Measurements from ENCODE around the gene TENT4A.

DNA sequence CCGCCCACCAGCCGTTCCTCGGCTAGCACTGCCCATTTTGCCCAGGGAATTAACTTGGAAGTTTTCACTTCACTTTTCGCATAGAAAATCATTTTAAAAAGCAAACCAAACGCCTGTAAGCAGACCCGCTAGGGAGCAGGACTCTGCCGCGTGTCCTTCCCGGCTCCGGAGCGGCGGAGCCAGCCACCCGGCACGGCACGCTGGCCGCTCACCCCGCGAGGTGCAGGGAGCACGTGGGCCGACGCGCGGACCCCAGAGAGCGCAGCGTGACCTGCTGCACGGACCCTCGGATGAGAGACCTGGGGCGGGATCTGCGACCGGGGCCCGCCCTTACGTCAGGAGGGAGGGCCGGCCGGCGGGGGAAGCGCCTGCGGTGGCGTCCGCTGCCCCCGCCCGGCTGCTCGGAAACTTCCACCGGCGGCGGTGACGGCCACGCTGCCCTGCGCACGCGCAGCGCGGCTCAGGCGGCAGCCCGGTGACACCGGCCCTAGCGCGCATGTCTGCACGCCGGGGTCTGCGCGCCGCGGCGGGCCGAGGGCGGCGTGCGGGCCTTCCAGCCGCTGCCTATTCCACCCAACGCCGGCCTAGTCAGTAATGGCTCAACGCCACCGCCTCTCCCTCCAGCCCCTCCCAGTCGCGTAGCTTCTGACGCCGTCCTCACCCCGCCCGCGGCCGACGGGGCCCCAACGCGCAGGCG, 507 bp upstream of the TENT4A start:
- TF ChIP-seq, protein P1, sequence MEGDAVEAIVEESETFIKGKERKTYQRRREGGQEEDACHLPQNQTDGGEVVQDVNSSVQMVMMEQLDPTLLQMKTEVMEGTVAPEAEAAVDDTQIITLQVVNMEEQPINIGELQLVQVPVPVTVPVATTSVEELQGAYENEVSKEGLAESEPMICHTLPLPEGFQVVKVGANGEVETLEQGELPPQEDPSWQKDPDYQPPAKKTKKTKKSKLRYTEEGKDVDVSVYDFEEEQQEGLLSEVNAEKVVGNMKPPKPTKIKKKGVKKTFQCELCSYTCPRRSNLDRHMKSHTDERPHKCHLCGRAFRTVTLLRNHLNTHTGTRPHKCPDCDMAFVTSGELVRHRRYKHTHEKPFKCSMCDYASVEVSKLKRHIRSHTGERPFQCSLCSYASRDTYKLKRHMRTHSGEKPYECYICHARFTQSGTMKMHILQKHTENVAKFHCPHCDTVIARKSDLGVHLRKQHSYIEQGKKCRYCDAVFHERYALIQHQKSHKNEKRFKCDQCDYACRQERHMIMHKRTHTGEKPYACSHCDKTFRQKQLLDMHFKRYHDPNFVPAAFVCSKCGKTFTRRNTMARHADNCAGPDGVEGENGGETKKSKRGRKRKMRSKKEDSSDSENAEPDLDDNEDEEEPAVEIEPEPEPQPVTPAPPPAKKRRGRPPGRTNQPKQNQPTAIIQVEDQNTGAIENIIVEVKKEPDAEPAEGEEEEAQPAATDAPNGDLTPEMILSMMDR (IDR thresholded peaks at IDR 0.05), result no peak
- TF ChIP-seq POLR2A (IDR thresholded peaks at IDR 0.05), result peak; percentile 88

Data from right lobe of liver (tissue), 4 donors.